Ovary (tissue), 9 donors: Measurements from ENCODE around the gene ABTB2. TPM values are rescaled to one million over a fixed set of nuclear protein-coding genes. Genes with fewer than 3 reads are reported as not detected.

Experiments used
- DNase-seq, 5 donors: peaks; one replicate each; pipeline ENCODE4 v3.0.0-alpha.2; 2019 to 2020
- H3K27ac ChIP-seq, 2 donors: fragments of 200-600 bp; one replicate each; pipeline versions ENCODE4 v1.5.1 to v1.8.0; 2019 to 2022
- H3K27me3 ChIP-seq: fragments of 200-600 bp; one replicate; pipeline ENCODE4 v1.8.0; 2022
- H3K36me3 ChIP-seq: fragments of 200-600 bp; sonication (generic); one replicate; pipeline ENCODE4 v1.5.1; 2019
- H3K4me1 ChIP-seq: one replicate; pipeline ENCODE4 v1.8.1; 2013; ENCODE audit warnings: mild to moderate bottlenecking, moderate library complexity; ENCODE audit not compliant: insufficient read depth
- H3K4me3 ChIP-seq: fragments of 200-600 bp; sonication (generic); one replicate; pipeline ENCODE4 v1.5.1; 2017
- H3K9me3 ChIP-seq, 2 donors: fragments of 200-600 bp in 1 of 2; sonication (generic) in 1 of 2; one replicate each; pipeline versions ENCODE4 v1.5.1 to v1.8.1; 2013 to 2019; ENCODE audit warnings: mild to moderate bottlenecking in 1 of 2, moderate library complexity in 1 of 2
- CTCF ChIP-seq, 3 donors: fragments of 450-650 bp in 2 of 3; fragments of 200-600 bp in 1 of 3; IDR thresholded peaks; one replicate each; pipeline versions ENCODE4 v1.5.1 to v1.8.0; 2016 to 2022; ENCODE audit warnings: antibody characterized with exemption in 3 of 3, mild to moderate bottlenecking in 1 of 3
- EP300 ChIP-seq: sonication (generic); formaldehyde crosslinking; IDR thresholded peaks from one replicate; pipeline ENCODE4 v1.6.1; 2017; ENCODE audit warnings: antibody characterized with exemption
- POLR2A ChIP-seq: fragments of 450-650 bp; IDR thresholded peaks from one replicate; pipeline ENCODE4 v1.6.1; 2017; ENCODE audit warnings: antibody characterized with exemption, mild to moderate bottlenecking, moderate library complexity
- WGBS, 3 donors: extraction: QIAGEN DNeasy Blood & Tissue Kit in 1 of 3; methylation state at CpG; one replicate each; pipeline versions ENCODE4 v1.1.5 to v1.1.7; 2013 to 2017; 5-methylcytosine and 5-hydroxymethylcytosine counted together
- intact Hi-C, 4 donors: fragments of 100-400 bp; cut with DNase I; formaldehyde crosslinking; loops; one replicate each; pipeline versions ENCODE4 v1.11.0 to v1.15.1; 2022 to 2023
- polyA plus RNA-seq, 2 donors: library from polyadenylated mRNA; stranded (reverse); fragments of 200-250 nt in 1 of 2; fragments of 350-450 nt in 1 of 2; fragmentation: Illumina TruSeq in 1 of 2; extraction: RNeasy Lipid Tissue Mini Kit (QIAGEN cat#74804) in 1 of 2; gene quantifications; one replicate each; pipeline ENCODE4 v1.2.3, GENCODE V29; 2013 to 2014
- total RNA-seq, 7 donors: library from RNA; depleted of rRNA in 2 of 7; stranded (reverse); fragments of >200 nt in 2 of 7; fragmentation: NEBNext Ultra II Directional in 3 of 7; extraction: Animal tissue kit (Norgen Biotek cat#: 25700) in 3 of 7; gene quantifications; one replicate each; pipeline versions ENCODE4 v1.1.0 to v1.2.4, GENCODE V29; 2016 to 2023
- donor health status: DM: no; HTN: no; CAD: no; lungs with moderate emphysema.
- donor health status: DM: no; HTN: no; CAD: no.
- donor health status: Bipolar disorder and iron deficiency.
- donor health status: DM: yes; HTN: yes; CAD: no.
- donor health status: DM: no; HTN: no; CAD: no.
- donor health status: DM: yes; HTN: yes; CAD: no.

Gene ABTB2
- total and polyA plus RNA-seq, 9 donors: 1.2 to 7.2 (median 2.6) TPM

GRCh38 chr11:34351687-34352469, 5.9 kb downstream of the ABTB2 start:
- TF ChIP-seq POLR2A: no peak
- no peak for TF ChIP-seq EP300
- TF ChIP-seq CTCF (IDR thresholded peaks at IDR 0.05): no peak
- no peak overlapping the region for H3K4me3 ChIP-seq
- H3K4me1 ChIP-seq: peaks cover 12% of the 10 kb centered on the region
- no peak for DNase-seq
- 97 to 98% (median 98%) methylated on average over 4 of the region's 4 CpGs for WGBS, 3 donors
- no peaks in the 10 kb centered on the region for H3K27me3 ChIP-seq
- no peaks in the 10 kb centered on the region for H3K36me3 ChIP-seq
- intact Hi-C loops: loop anchor here in 1 of 4 donors (10.0 kb wide), 1 partner anchor 77 kb away; no protein-coding TSS in a partner anchor
- no peak overlapping the region for H3K27ac ChIP-seq
- no peaks in the 10 kb centered on the region for H3K9me3 ChIP-seq

- Histone ChIP-seq H3K4me3 (no peak overlapping the region), H3K4me1 (peaks cover 7% of the 10 kb centered on the region), H3K9me3 (no peaks in the 10 kb centered on the region), H3K27ac (no peak overlapping the region), H3K27me3 (no peaks in the 10 kb centered on the region), H3K36me3 (no peaks in the 10 kb centered on the region)
- WGBS, 3 donors: 92 to 96% (median 93%) methylated on average over 3 of the region's 3 CpGs
- TF ChIP-seq POLR2A: no peak
- TF ChIP-seq CTCF (IDR thresholded peaks at IDR 0.05): no peak
- no peak for TF ChIP-seq EP300
- intact Hi-C loops: loop anchor here in 1 of 4 donors (10.0 kb wide), 1 partner anchor 76 kb away; no protein-coding TSS in a partner anchor
- no peak for DNase-seq
These were observed 6.8 kb downstream of the ABTB2 start for GRCh38 chr11:34351051-34351450.

- Histone ChIP-seq H3K36me3 (no peaks in the 10 kb centered on the region), H3K9me3 (no peaks in the 10 kb centered on the region), H3K4me3 (no peak overlapping the region), H3K27ac (no peak overlapping the region), H3K27me3 (no peaks in the 10 kb centered on the region), H3K4me1 (peaks cover 12% of the 10 kb centered on the region)
- 76 to 96% (median 79%) methylated on average over 6 of the region's 6 CpGs for WGBS, 3 donors
- TF ChIP-seq CTCF (IDR thresholded peaks at IDR 0.05) (no peak), POLR2A (no peak), EP300 (no peak)
- intact Hi-C loops: loop anchor here in 1 of 4 donors (10.0 kb wide), 1 partner anchor 75 kb away; no protein-coding TSS in a partner anchor
- DNase-seq: no peak
These were observed 7.9 kb downstream of the ABTB2 start for GRCh38 chr11:34349882-34350281.

- intact Hi-C loops: no loop called here
- H3K4me3 ChIP-seq: no peak overlapping the region
- no peaks in the 10 kb centered on the region for H3K36me3 ChIP-seq
These were observed 8.9 kb downstream of the ABTB2 start for GRCh38 chr11:34348919-34349318.

More at GRCh38 chr11:34348919-34349318, 8.9 kb downstream of the ABTB2 start:
- 31 to 41% (median 35%) methylated on average over 2 of the region's 2 CpGs for WGBS, 3 donors
- H3K27me3 ChIP-seq: no peaks in the 10 kb centered on the region
- H3K27ac ChIP-seq: no peak overlapping the region
- no peak for DNase-seq
- no peak for TF ChIP-seq CTCF (IDR thresholded peaks at IDR 0.05)
- TF ChIP-seq POLR2A: no peak
- TF ChIP-seq EP300: no peak
- H3K9me3 ChIP-seq: no peaks in the 10 kb centered on the region
- H3K4me1 ChIP-seq: peaks cover 12% of the 10 kb centered on the region
